HepG2 (cell line): ENCODE measurements around the gene MTA1. TPM values are rescaled to one million over a fixed set of nuclear protein-coding genes. Genes with fewer than 3 reads are reported as not detected.

Source experiments
- ATAC-seq: fragments of 200-7000 bp; cut with Tn5 transposase; 3 replicates; pipeline ENCODE4 v1.9.1; 2020; ENCODE audit warnings: mild to moderate bottlenecking, moderate library complexity
- BruUV-seq: library from RNA; stranded (reverse); fragments of 400-500 nt; replicated peaks from 2 replicates; lab custom pipeline; 2021; lab: Mats Ljungman, UMichigan
- CTCF ChIA-PET: fragments of 300-600 bp; formaldehyde crosslinking; extraction: SDS; loops from one replicate; lab custom pipeline; 2021; ENCODE audit warnings: low total read pairs, inconsistent platforms, low intra/inter-chr PET ratio; lab: Yijun Ruan, JAX
- POLR2A ChIA-PET: fragments of 350-600 bp; sonication (Branson Sonifier 250); formaldehyde crosslinking; loops from one replicate; lab custom pipeline; 2020; ENCODE audit warnings: antibody characterized with exemption, inconsistent platforms; lab: Yijun Ruan, JAX
- DNase-seq: peaks from one replicate; pipeline ENCODE4 v3.0.0-alpha.2; 2015; ENCODE audit warnings: low spot score
- FAIRE-seq: peaks from 3 replicates; lab custom pipeline; 2011; peaks lifted over from hg19 to GRCh38; lab: Jason Lieb, UNC
- H2AFZ ChIP-seq: one replicate; pipeline ENCODE4 v1.6.1; 2011; ENCODE audit warnings: low read length, inconsistent platforms
- H3K27ac ChIP-seq: fragments of 300-600 bp; 3 replicates; pipeline ENCODE4 v1.8.0; 2011; ENCODE audit warnings: mixed run types, mild to moderate bottlenecking, mixed read lengths, low read length, inconsistent platforms; ENCODE audit not compliant: insufficient read depth; ENCODE audit errors: extremely low read length
- H3K27me3 ChIP-seq, 2 experiments: fragments of 200-600 bp in 1 of 2; 2 replicates in 1 of 2; 3 replicates in 1 of 2; pipeline versions ENCODE4 v1.6.0 to v1.8.0; 2011; ENCODE audit warnings: low read length in 2 of 2, mild to moderate bottlenecking in 2 of 2, moderate library complexity in 2 of 2, inconsistent platforms in 1 of 2; ENCODE audit not compliant: insufficient read depth in 2 of 2, control insufficient read depth in 1 of 2
- H3K36me3 ChIP-seq, 2 experiments: fragments of 200-600 bp in 1 of 2; replicated peaks in 1 of 2; 2 replicates in 1 of 2; 3 replicates in 1 of 2; pipeline versions ENCODE4 v1.5.1 to v1.8.0; 2011; ENCODE audit warnings: low read length in 2 of 2, inconsistent platforms in 1 of 2; ENCODE audit not compliant: insufficient read depth in 2 of 2, control insufficient read depth in 1 of 2
- H3K4me1 ChIP-seq: 2 replicates; pipeline ENCODE4 v1.5.1; 2012; ENCODE audit warnings: low read length, inconsistent platforms; ENCODE audit not compliant: insufficient read depth
- H3K4me2 ChIP-seq: 2 replicates; pipeline ENCODE4 v1.6.0; 2011; ENCODE audit warnings: low read depth, low read length, inconsistent platforms
- H3K4me3 ChIP-seq, 3 experiments: fragments of 200-600 bp in 1 of 3; sonication (generic), shearing (Covaris generic) in 1 of 3; replicated peaks in 1 of 3; 2 replicates each; pipeline ENCODE4 v1.5.1; 2011 to 2016; ENCODE audit warnings: low read length in 3 of 3, inconsistent platforms in 2 of 3, low read depth in 2 of 3, mild to moderate bottlenecking in 2 of 3, control low read depth in 1 of 3, mixed read lengths in 1 of 3; ENCODE audit not compliant: insufficient read depth in 1 of 3
- H3K79me2 ChIP-seq: one replicate; pipeline ENCODE4 v1.6.1; 2011; ENCODE audit warnings: low read length, inconsistent platforms; ENCODE audit not compliant: insufficient read depth
- H3K9ac ChIP-seq: 2 replicates; pipeline ENCODE4 v1.6.0; 2011; ENCODE audit warnings: mild to moderate bottlenecking, low read depth, low read length, inconsistent platforms; ENCODE audit not compliant: insufficient read depth
- H3K9me3 ChIP-seq: 2 replicates; pipeline ENCODE4 v1.5.1; 2012; ENCODE audit warnings: mild to moderate bottlenecking, low read length
- H4K20me1 ChIP-seq: 2 replicates; pipeline ENCODE4 v1.6.0; 2011; ENCODE audit warnings: inconsistent platforms, mild to moderate bottlenecking, low read length, moderate library complexity; ENCODE audit not compliant: insufficient read depth
- AKAP8 ChIP-seq: sonication (generic); formaldehyde crosslinking; IDR thresholded peaks from 2 replicates; pipeline ENCODE4 v1.5.1; 2020; ENCODE audit warnings: mild to moderate bottlenecking, missing genetic modification reagents
- CREB3 ChIP-seq: sonication (generic); formaldehyde crosslinking; IDR thresholded peaks from 2 replicates; pipeline ENCODE4 v1.5.0; 2020; ENCODE audit warnings: missing genetic modification reagents
- CTCF ChIP-seq: sonication (generic); formaldehyde crosslinking; IDR thresholded peaks from 2 replicates; pipeline ENCODE4 v1.5.0; 2020; ENCODE audit warnings: mild to moderate bottlenecking, missing genetic modification reagents, moderate library complexity
- DRAP1 ChIP-seq: IDR thresholded peaks from 2 replicates; pipeline ENCODE4 v1.6.1; 2016; ENCODE audit warnings: missing genetic modification reagents, missing compliant biosample characterization
- FOXO1 ChIP-seq: sonication (generic); formaldehyde crosslinking; IDR thresholded peaks from 2 replicates; pipeline ENCODE4 v1.4.0; 2020; ENCODE audit warnings: missing genetic modification reagents
- GLMP ChIP-seq: sonication (generic); formaldehyde crosslinking; IDR thresholded peaks from 2 replicates; pipeline ENCODE4 v1.9.0; 2021; ENCODE audit warnings: missing genetic modification reagents, mild to moderate bottlenecking, borderline replicate concordance
- JDP2 ChIP-seq: sonication (generic); formaldehyde crosslinking; IDR thresholded peaks from 2 replicates; pipeline ENCODE4 v1.8.1; 2022; ENCODE audit warnings: missing genetic modification reagents, borderline replicate concordance
- KDM1A ChIP-seq: IDR thresholded peaks from 2 replicates; pipeline ENCODE4 v1.6.1; 2016; ENCODE audit warnings: missing compliant biosample characterization
- KDM5A ChIP-seq: fragments of 200-600 bp; sonication (generic); IDR thresholded peaks from 2 replicates; pipeline ENCODE4 v1.7.0; 2018; ENCODE audit warnings: antibody characterized with exemption, mild to moderate bottlenecking, low read length, borderline replicate concordance
- KDM5B ChIP-seq: sonication (generic); formaldehyde crosslinking; IDR thresholded peaks from 2 replicates; pipeline ENCODE4 v1.4.0; 2020; ENCODE audit warnings: missing genetic modification reagents, mild to moderate bottlenecking, borderline replicate concordance
- KLF16 ChIP-seq, 2 experiments: sonication (generic) in 1 of 2; formaldehyde crosslinking in 1 of 2; IDR thresholded peaks; 2 replicates each; pipeline versions ENCODE4 v1.6.1 to v1.8.0; 2016 to 2023; ENCODE audit warnings: missing genetic modification reagents in 2 of 2, missing compliant biosample characterization in 1 of 2
- MAX ChIP-seq: IDR thresholded peaks from 2 replicates; pipeline ENCODE4 v1.6.1; 2012; ENCODE audit warnings: inconsistent platforms
- MYNN ChIP-seq: sonication (generic); formaldehyde crosslinking; IDR thresholded peaks from 2 replicates; pipeline ENCODE4 v1.4.0; 2020; ENCODE audit warnings: mild to moderate bottlenecking, low read depth, missing genetic modification reagents
- PAWR ChIP-seq: sonication (generic); formaldehyde crosslinking; IDR thresholded peaks from 2 replicates; pipeline ENCODE4 v1.4.0; 2020; ENCODE audit warnings: missing genetic modification reagents, mild to moderate bottlenecking, borderline replicate concordance
- SOX5 ChIP-seq: IDR thresholded peaks from 2 replicates; pipeline ENCODE4 v1.6.1; 2016; ENCODE audit warnings: borderline replicate concordance
- TAF1 ChIP-seq: sonication (generic); formaldehyde crosslinking; IDR thresholded peaks from 2 replicates; pipeline ENCODE4 v1.4.0; 2020; ENCODE audit warnings: missing genetic modification reagents
- TEAD3 ChIP-seq: optimal IDR thresholded peaks from 2 replicates; pipeline ENCODE3; 2016; ENCODE audit warnings: borderline replicate concordance
- TFDP1 ChIP-seq: IDR thresholded peaks from 2 replicates; pipeline ENCODE4 v1.6.1; 2016; ENCODE audit warnings: missing compliant biosample characterization, missing genetic modification reagents, borderline replicate concordance
- ZNF121 ChIP-seq: sonication (generic); formaldehyde crosslinking; IDR thresholded peaks from 2 replicates; pipeline ENCODE4 v1.5.0; 2020; ENCODE audit warnings: mild to moderate bottlenecking, missing genetic modification reagents
- WGBS: methylation state at CpG from one replicate; pipeline ENCODE4 v1.1.6; 2017; ENCODE audit warnings: low lambda C conversion rate; 5-methylcytosine and 5-hydroxymethylcytosine counted together
- in situ Hi-C: cut with HindIII; loops from 2 replicates; pipeline ENCODE4 v1.10.0; 2017; ENCODE audit warnings: low pct_unique_long_range_greater_than_20kb; ENCODE audit not compliant: extremely low pct_ligation_motif_present
- intact Hi-C: fragments of 100-400 bp; cut with micrococcal nuclease; formaldehyde crosslinking; loops from one replicate; pipeline ENCODE4 v1.10.0; 2022; ENCODE audit not compliant: unreplicated experiment
- polyA plus RNA-seq, 8 experiments: library from polyadenylated mRNA; depleted of rRNA in 3 of 8; stranded (reverse) in 7 of 8; unstranded in 1 of 8; fragments of >200 nt; fragmentation: Illumina TruSeq in 4 of 8; extraction: Trizol in 4 of 8; gene quantifications; 2 replicates each; pipeline versions ENCODE4 v1.2.1 to v1.2.3, GENCODE V29; 2011 to 2016; ENCODE audit warnings: low read depth in 4 of 8, missing spikeins in 1 of 8, mixed read lengths in 1 of 8; ENCODE audit not compliant: insufficient read depth in 1 of 8
- total RNA-seq, 5 experiments: library from RNA; depleted of rRNA; stranded (reverse); fragments of >200 nt; fragmentation: Illumina TruSeq; extraction: Trizol; gene quantifications; 2 replicates each; pipeline ENCODE4 v1.2.3, GENCODE V29; 2016; ENCODE audit warnings: low read depth in 1 of 5

MTA1 gene
- total and polyA plus RNA-seq, 2 of the 13 experiments (the other 11 are each of a cell fraction or from before 2014, with no cell fraction given), result 35.2 to 85.8 TPM

- H3K4me3 ChIP-seq, result no peak overlapping the region
- H3K36me3 ChIP-seq, result no peaks in the 10 kb centered on the region
- peaks cover 32% of the 10 kb centered on the region for H3K4me1 ChIP-seq
- POLR2A ChIA-PET, result no interaction called here
- H3K4me2 ChIP-seq, result no peak overlapping the region
- H3K27ac ChIP-seq, result no peak overlapping the region
- TF ChIP-seq CTCF (CRISPR knock-in tag) (no peak), KDM1A (no peak), TEAD3 (CRISPR knock-in tag) (no peak), JDP2 (no peak), MYNN (CRISPR knock-in tag) (no peak), DRAP1 (CRISPR knock-in tag) (no peak), CREB3 (CRISPR knock-in tag) (no peak), KDM5B (no peak), GLMP (CRISPR knock-in tag) (no peak), KDM5A (no peak), PAWR (CRISPR knock-in tag) (no peak), AKAP8 (CRISPR knock-in tag) (no peak), SOX5 (CRISPR knock-in tag) (no peak), MAX (no peak), KLF16 (CRISPR knock-in tag; IDR thresholded peaks at IDR 0.05) (no peak), TFDP1 (CRISPR knock-in tag) (no peak), FOXO1 (CRISPR knock-in tag) (no peak), ZNF121 (CRISPR knock-in tag) (no peak), TAF1 (CRISPR knock-in tag) (no peak)
- no TSS peak for BruUV-seq
- no peaks in the 10 kb centered on the region for H3K79me2 ChIP-seq
- no peaks in the 10 kb centered on the region for H4K20me1 ChIP-seq
- ATAC-seq (no peak), FAIRE-seq (no peak), DNase-seq (no peak)
- no peak overlapping the region for H3K9ac ChIP-seq
- no peak overlapping the region for H2AFZ ChIP-seq
- 37% methylated on average over 12 of the region's 17 CpGs for WGBS
- no peaks in the 10 kb centered on the region for H3K9me3 ChIP-seq
- in situ Hi-C loops, result no loop called here
- peaks cover 5 to 50% of the 10 kb centered on the region in 2 experiments; a peak in 4 of 5 replicates for H3K27me3 ChIP-seq
- intact Hi-C loops, result no loop called here
- CTCF ChIA-PET, result no interaction called here
These were observed 87.6 kb downstream of the MTA1 start for GRCh38 chr14:105507247-105507646.
